OCI-LY3 (cell line): ENCODE measurements around the gene AQP2.

Experiments
- H2AFZ ChIP-seq: fragments of 200-600, 300-600 bp; shearing (Covaris generic); 2 replicates; pipeline ENCODE4 v1.6.0; 2014; ENCODE audit warnings: antibody characterized with exemption, low read depth, low read length
- H3K27ac ChIP-seq: fragments of 200-600, 300-600 bp; sonication (generic); 2 replicates; pipeline ENCODE4 v1.5.1; 2014; ENCODE audit warnings: mild to moderate bottlenecking, low read length, moderate library complexity, mixed read lengths
- H3K27me3 ChIP-seq: fragments of 200-600, 300-600 bp; sonication (generic); 2 replicates; pipeline ENCODE4 v1.6.1; 2014; ENCODE audit warnings: low read depth, low read length, mixed read lengths
- H3K36me3 ChIP-seq: fragments of 200-600, 300-600 bp; sonication (generic); replicated peaks from 2 replicates; pipeline ENCODE3; 2014; ENCODE audit warnings: low read depth, low read length, mixed read lengths
- H3K4me1 ChIP-seq: fragments of 300-600, 200-600 bp; sonication (generic); 2 replicates; pipeline ENCODE4 v1.6.1; 2014; ENCODE audit warnings: low read length, mixed read lengths
- H3K4me2 ChIP-seq: fragments of 200-600, 300-600 bp; sonication (generic); 2 replicates; pipeline ENCODE4 v1.6.1; 2014; ENCODE audit warnings: low read length, mixed read lengths
- H3K4me3 ChIP-seq: fragments of 300-600, 200-600 bp; sonication (generic); 2 replicates; pipeline ENCODE4 v1.5.1; 2014; ENCODE audit warnings: antibody characterized with exemption, mild to moderate bottlenecking, low read length, moderate library complexity
- H3K79me2 ChIP-seq: fragments of 300-600, 200-600 bp; shearing (Covaris generic); 2 replicates; pipeline ENCODE4 v1.6.1; 2014; ENCODE audit warnings: mild to moderate bottlenecking, low read length, mixed read lengths
- H3K9ac ChIP-seq: fragments of 300-600, 200-600 bp; shearing (Covaris generic); 2 replicates; pipeline ENCODE4 v1.6.0; 2014; ENCODE audit warnings: mild to moderate bottlenecking, low read length, moderate library complexity
- H3K9me3 ChIP-seq: fragments of 200-600, 300-600 bp; shearing (Covaris generic); 2 replicates; pipeline ENCODE4 v1.6.1; 2014; ENCODE audit warnings: low read length, mixed read lengths; ENCODE audit not compliant: insufficient read depth
- H4K20me1 ChIP-seq: fragments of 200-600, 300-600 bp; sonication (generic); 2 replicates; pipeline ENCODE4 v1.6.1; 2016; ENCODE audit warnings: low read length, mixed read lengths; ENCODE audit not compliant: insufficient read depth
- EZH2phosphoT487 ChIP-seq: fragments of 200-600 bp; shearing (Covaris generic); IDR thresholded peaks from 2 replicates; pipeline ENCODE4 v1.6.1; 2018; ENCODE audit warnings: antibody characterized with exemption, mixed run types, low read depth
- TF ChIP-seq, protein P1 (sequence below): fragments of 200-600, 300-600 bp; sonication (generic); IDR thresholded peaks from 2 replicates; pipeline ENCODE4 v1.5.1; 2014; ENCODE audit warnings: antibody characterized with exemption, low read length, low read depth

The AQP2 gene

DNA sequence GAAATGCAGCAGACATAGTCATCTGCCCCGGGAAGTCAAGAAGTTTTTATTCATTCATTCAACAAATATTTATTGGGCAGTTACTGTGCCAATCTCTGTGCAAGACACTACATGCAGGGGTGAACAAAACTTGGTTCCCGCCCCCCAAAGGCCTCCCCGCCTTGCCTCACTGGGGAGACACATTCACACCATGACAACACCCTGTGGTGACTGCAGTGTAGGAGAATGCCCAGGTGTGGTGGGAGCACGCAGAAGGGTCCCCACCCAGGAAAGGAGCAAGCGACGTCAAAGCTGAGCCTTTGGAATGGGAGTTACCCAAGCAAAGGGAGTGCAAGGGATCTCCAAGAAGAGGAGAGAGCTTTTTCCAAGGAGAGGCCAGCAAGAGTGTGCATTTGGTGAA is 20.6 kb downstream of the AQP2 start:
- Histone ChIP-seq H3K9ac (no peak overlapping the region), H3K4me1 (peaks cover 12% of the 10 kb centered on the region; the same call in 1 of the 2 replicates), H3K4me3 (no peak overlapping the region), H3K4me2 (no peak overlapping the region), H4K20me1 (no peaks in the 10 kb centered on the region), H3K27me3 (peaks cover 29% of the 10 kb centered on the region), H3K27ac (no peak overlapping the region), H3K79me2 (no peaks in the 10 kb centered on the region), H3K9me3 (no peaks in the 10 kb centered on the region), H3K36me3 (no peaks in the 10 kb centered on the region), H2AFZ (no peak overlapping the region)
- no peak for TF ChIP-seq EZH2phosphoT487

DNA sequence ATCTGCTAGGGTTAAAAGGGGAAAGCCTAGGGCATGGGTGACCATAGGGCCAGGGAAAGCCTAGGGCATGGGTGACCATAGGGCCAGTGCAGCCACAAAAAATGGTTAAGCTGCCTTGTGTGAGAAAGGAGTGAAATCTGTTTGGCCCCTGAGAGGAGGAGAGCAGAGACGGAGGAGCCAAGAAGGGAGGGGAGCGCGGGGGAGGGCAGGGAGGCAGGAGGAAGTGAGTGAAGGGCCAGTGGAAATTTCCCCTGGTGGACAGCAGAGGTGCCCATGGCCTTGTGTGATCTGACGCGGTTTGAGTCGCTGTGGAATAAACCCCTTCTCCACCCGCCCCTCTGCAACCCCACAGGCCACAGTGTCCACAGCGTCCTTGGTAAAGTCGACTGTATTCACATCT is 21.6 kb downstream of the AQP2 start:
- H3K4me1 ChIP-seq = peaks cover 7% of the 10 kb centered on the region; the same call in 1 of the 2 replicates
- H3K4me2 ChIP-seq = no peak overlapping the region
- no peak overlapping the region for H2AFZ ChIP-seq
- no peaks in the 10 kb centered on the region for H4K20me1 ChIP-seq
- H3K9ac ChIP-seq = no peak overlapping the region
- no peaks in the 10 kb centered on the region for H3K79me2 ChIP-seq
- no peaks in the 10 kb centered on the region for H3K9me3 ChIP-seq
- H3K27ac ChIP-seq = no peak overlapping the region
- no peak overlapping the region for H3K4me3 ChIP-seq
- TF ChIP-seq, protein P1, sequence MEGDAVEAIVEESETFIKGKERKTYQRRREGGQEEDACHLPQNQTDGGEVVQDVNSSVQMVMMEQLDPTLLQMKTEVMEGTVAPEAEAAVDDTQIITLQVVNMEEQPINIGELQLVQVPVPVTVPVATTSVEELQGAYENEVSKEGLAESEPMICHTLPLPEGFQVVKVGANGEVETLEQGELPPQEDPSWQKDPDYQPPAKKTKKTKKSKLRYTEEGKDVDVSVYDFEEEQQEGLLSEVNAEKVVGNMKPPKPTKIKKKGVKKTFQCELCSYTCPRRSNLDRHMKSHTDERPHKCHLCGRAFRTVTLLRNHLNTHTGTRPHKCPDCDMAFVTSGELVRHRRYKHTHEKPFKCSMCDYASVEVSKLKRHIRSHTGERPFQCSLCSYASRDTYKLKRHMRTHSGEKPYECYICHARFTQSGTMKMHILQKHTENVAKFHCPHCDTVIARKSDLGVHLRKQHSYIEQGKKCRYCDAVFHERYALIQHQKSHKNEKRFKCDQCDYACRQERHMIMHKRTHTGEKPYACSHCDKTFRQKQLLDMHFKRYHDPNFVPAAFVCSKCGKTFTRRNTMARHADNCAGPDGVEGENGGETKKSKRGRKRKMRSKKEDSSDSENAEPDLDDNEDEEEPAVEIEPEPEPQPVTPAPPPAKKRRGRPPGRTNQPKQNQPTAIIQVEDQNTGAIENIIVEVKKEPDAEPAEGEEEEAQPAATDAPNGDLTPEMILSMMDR = no peak
- no peak for TF ChIP-seq EZH2phosphoT487
- H3K27me3 ChIP-seq = peaks cover 26% of the 10 kb centered on the region
- H3K36me3 ChIP-seq = no peaks in the 10 kb centered on the region

DNA sequence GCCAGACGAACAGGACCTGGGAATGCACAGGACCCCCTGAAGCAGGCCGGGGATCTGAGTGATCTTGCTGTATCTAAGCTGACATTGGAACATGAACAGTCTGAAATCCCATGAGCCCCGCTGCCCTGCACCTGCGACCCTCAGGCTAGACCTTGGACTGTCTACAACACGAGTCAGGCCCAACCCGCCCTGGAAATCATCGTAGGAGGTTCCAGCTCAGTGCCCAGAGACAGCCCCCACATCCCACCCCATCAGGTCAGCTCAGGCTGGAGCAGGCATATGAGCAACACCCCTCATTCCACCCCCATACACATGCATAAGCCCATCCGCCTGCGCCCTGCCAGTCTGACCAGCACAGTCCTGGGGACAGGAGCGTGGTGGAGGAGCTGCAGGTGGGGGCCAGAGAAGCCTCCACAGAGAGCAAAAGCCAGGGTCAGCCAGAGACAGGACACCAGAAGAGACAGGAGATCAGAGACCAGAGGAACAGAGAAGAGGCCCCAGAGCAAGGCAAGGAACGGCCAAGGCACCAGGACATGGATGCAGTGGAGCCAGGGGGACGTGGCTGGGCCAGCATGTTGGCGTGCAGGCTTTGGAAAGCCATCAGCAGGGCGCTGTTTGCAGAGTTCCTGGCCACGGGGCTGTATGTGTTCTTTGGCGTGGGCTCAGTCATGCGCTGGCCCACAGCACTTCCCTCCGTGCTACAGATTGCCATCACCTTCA is 22.3 kb downstream of the AQP2 start, which contains the start of gene AQP6:
AQP6 (plus strand) TSS at position 307 of the 720 bp plus-strand sequence; CDS start at position 534, 227 bp downstream.
- Histone ChIP-seq H3K4me1 (peaks cover 5% of the 10 kb centered on the region; the same call in 1 of the 2 replicates), H2AFZ (no peak within 1 kb of the TSS), H3K27me3 (peaks cover 26% of the 10 kb centered on the region), H3K79me2 (no peaks in the 10 kb centered on the region), H3K4me2 (no peak within 1 kb of the TSS), H3K36me3 (no peaks in the 10 kb centered on the region), H3K4me3 (no peak within 1 kb of the TSS), H4K20me1 (no peaks in the 10 kb centered on the region), H3K27ac (no peak within 1 kb of the TSS), H3K9ac (no peak within 1 kb of the TSS), H3K9me3 (no peaks in the 10 kb centered on the region)
- TF ChIP-seq, protein P1 = no peak
- TF ChIP-seq EZH2phosphoT487 = no peak

DNA sequence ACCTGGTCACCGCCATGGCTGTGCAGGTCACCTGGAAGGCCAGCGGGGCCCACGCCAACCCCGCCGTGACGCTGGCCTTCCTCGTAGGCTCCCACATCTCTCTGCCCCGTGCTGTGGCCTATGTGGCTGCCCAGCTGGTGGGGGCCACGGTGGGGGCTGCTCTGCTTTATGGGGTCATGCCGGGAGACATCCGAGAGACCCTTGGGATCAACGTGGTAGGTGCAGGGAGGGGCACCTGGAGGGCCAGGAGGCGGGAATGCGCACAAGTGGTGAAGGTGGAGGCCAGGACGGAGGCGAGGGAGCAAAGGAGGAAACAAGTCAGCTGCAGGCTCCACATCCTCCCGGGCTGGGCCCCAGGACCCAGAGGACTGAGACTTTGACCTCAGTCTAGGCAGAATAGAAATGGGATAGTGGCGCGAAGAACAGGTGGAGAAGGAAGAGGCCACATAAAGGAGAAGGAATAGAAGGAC is 22.9 kb downstream of the AQP2 start:
- Histone ChIP-seq H3K79me2 (no peaks in the 10 kb centered on the region), H3K27me3 (peaks cover 26% of the 10 kb centered on the region), H3K4me1 (no peaks in the 10 kb centered on the region), H3K27ac (no peak overlapping the region), H3K36me3 (no peaks in the 10 kb centered on the region), H3K4me3 (no peak overlapping the region), H2AFZ (no peak overlapping the region), H3K9ac (no peak overlapping the region), H3K4me2 (no peak overlapping the region), H4K20me1 (no peaks in the 10 kb centered on the region), H3K9me3 (no peaks in the 10 kb centered on the region)
- TF ChIP-seq EZH2phosphoT487 = no peak
- TF ChIP-seq, protein P1 = no peak
